HG03469 (cell line): ENCODE data around the gene DPEP3.

ENCODE experiments used
- ATAC-seq: cut with Tn5 transposase; IDR thresholded peaks from one replicate; pipeline ENCODE4 v1.9.1; 2021; ENCODE audit warnings: mild to moderate bottlenecking, moderate library complexity, moderate number of reproducible peaks; ENCODE audit not compliant: unreplicated experiment

DPEP3 gene

GRCh38 chr16:67933805-67934204 lies 46.5 kb downstream of the DPEP3 start:
- ATAC-seq: no peak

- no peak for ATAC-seq
These were observed 47.8 kb downstream of the DPEP3 start for GRCh38 chr16:67932462-67932840.

- ATAC-seq: no peak
These were observed 48.4 kb downstream of the DPEP3 start, which contains the start of gene CTRL for GRCh38 chr16:67931712-67932461. Gene CTRL (minus strand): TSS chr16:67931862. CDS start chr16:67931852, 10 bp downstream.

GRCh38 chr16:67930678-67931211 lies 49.6 kb downstream of the DPEP3 start:
- ATAC-seq: no peak

GRCh38 chr16:67930191-67930590 lies 50.1 kb downstream of the DPEP3 start:
- ATAC-seq: no peak

- no peak for ATAC-seq
These were observed 51.5 kb downstream of the DPEP3 start for GRCh38 chr16:67928561-67929364.

GRCh38 chr16:67928147-67928546 lies 52.2 kb downstream of the DPEP3 start:
- ATAC-seq: no peak

GRCh38 chr16:67927131-67927941 lies 53.0 kb downstream of the DPEP3 start:
- ATAC-seq: no peak

GRCh38 chr16:67926181-67926750 lies 54.0 kb downstream of the DPEP3 start:
- no peak for ATAC-seq
